Ovary (tissue), 9 donors: ENCODE data around the gene PRMT3. TPM values are rescaled to one million over a fixed set of nuclear protein-coding genes. Genes with fewer than 3 reads are reported as not detected.

ENCODE experiments used
- DNase-seq, 5 donors: peaks; one replicate each; pipeline ENCODE4 v3.0.0-alpha.2; 2019 to 2020
- H3K27ac ChIP-seq, 2 donors: fragments of 200-600 bp; one replicate each; pipeline versions ENCODE4 v1.5.1 to v1.8.0; 2019 to 2022
- H3K27me3 ChIP-seq: fragments of 200-600 bp; one replicate; pipeline ENCODE4 v1.8.0; 2022
- H3K36me3 ChIP-seq: fragments of 200-600 bp; sonication (generic); one replicate; pipeline ENCODE4 v1.5.1; 2019
- H3K4me1 ChIP-seq: one replicate; pipeline ENCODE4 v1.8.1; 2013; ENCODE audit warnings: mild to moderate bottlenecking, moderate library complexity; ENCODE audit not compliant: insufficient read depth
- H3K4me3 ChIP-seq: fragments of 200-600 bp; sonication (generic); one replicate; pipeline ENCODE4 v1.5.1; 2017
- H3K9me3 ChIP-seq, 2 donors: fragments of 200-600 bp in 1 of 2; sonication (generic) in 1 of 2; one replicate each; pipeline versions ENCODE4 v1.5.1 to v1.8.1; 2013 to 2019; ENCODE audit warnings: mild to moderate bottlenecking in 1 of 2, moderate library complexity in 1 of 2
- EP300 ChIP-seq: sonication (generic); formaldehyde crosslinking; IDR thresholded peaks from one replicate; pipeline ENCODE4 v1.6.1; 2017; ENCODE audit warnings: antibody characterized with exemption
- POLR2A ChIP-seq: fragments of 450-650 bp; IDR thresholded peaks from one replicate; pipeline ENCODE4 v1.6.1; 2017; ENCODE audit warnings: antibody characterized with exemption, mild to moderate bottlenecking, moderate library complexity
- WGBS, 3 donors: extraction: QIAGEN DNeasy Blood & Tissue Kit in 1 of 3; methylation state at CpG; one replicate each; pipeline versions ENCODE4 v1.1.5 to v1.1.7; 2013 to 2017; 5-methylcytosine and 5-hydroxymethylcytosine counted together
- intact Hi-C, 4 donors: fragments of 100-400 bp; cut with DNase I; formaldehyde crosslinking; loops; one replicate each; pipeline versions ENCODE4 v1.11.0 to v1.15.1; 2022 to 2023
- polyA plus RNA-seq, 2 donors: library from polyadenylated mRNA; stranded (reverse); fragments of 200-250 nt in 1 of 2; fragments of 350-450 nt in 1 of 2; fragmentation: Illumina TruSeq in 1 of 2; extraction: RNeasy Lipid Tissue Mini Kit (QIAGEN cat#74804) in 1 of 2; gene quantifications; one replicate each; pipeline ENCODE4 v1.2.3, GENCODE V29; 2013 to 2014
- total RNA-seq, 7 donors: library from RNA; depleted of rRNA in 2 of 7; stranded (reverse); fragments of >200 nt in 2 of 7; fragmentation: NEBNext Ultra II Directional in 3 of 7; extraction: Animal tissue kit (Norgen Biotek cat#: 25700) in 3 of 7; gene quantifications; one replicate each; pipeline versions ENCODE4 v1.1.0 to v1.2.4, GENCODE V29; 2016 to 2023
- TF ChIP-seq, protein P1 (sequence below), 3 donors: fragments of 450-650 bp in 2 of 3; fragments of 200-600 bp in 1 of 3; IDR thresholded peaks; one replicate each; pipeline versions ENCODE4 v1.5.1 to v1.8.0; 2016 to 2022; ENCODE audit warnings: antibody characterized with exemption in 3 of 3, mild to moderate bottlenecking in 1 of 3
- donor health status: DM: no; HTN: no; CAD: no; lungs with moderate emphysema.
- donor health status: DM: no; HTN: no; CAD: no.
- donor health status: Bipolar disorder and iron deficiency.
- donor health status: DM: yes; HTN: yes; CAD: no.
- donor health status: DM: no; HTN: no; CAD: no.
- donor health status: DM: yes; HTN: yes; CAD: no.

PRMT3 gene
- total and polyA plus RNA-seq, 9 donors: 8.5 to 21.2 (median 14.8) TPM

DNA sequence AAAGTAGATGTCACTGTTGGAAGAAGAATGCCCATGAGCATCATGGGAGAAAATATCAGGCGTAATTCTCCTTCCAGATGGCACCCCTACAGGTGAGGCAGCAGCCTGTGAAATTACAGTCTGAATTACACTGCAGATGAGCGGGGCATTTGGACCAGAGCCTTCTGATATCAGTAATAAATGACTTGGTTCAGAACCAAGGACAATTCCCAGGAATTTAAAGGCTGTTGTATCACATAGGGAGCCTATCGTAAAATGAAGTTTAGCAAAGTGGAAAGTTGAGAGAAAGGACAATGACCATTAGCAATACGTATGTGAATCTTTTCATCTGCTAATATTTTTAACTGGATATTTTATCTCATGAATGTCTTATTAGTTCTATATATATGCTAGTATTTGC is 61.3 kb downstream of the PRMT3 start:
- Histone ChIP-seq H3K4me3 (no peak overlapping the region), H3K27me3 (no peaks in the 10 kb centered on the region), H3K36me3 (no peaks in the 10 kb centered on the region), H3K27ac (no peak overlapping the region), H3K4me1 (no peaks in the 10 kb centered on the region), H3K9me3 (no peaks in the 10 kb centered on the region)
- TF ChIP-seq POLR2A (no peak), EP300 (no peak)
- TF ChIP-seq, protein P1, sequence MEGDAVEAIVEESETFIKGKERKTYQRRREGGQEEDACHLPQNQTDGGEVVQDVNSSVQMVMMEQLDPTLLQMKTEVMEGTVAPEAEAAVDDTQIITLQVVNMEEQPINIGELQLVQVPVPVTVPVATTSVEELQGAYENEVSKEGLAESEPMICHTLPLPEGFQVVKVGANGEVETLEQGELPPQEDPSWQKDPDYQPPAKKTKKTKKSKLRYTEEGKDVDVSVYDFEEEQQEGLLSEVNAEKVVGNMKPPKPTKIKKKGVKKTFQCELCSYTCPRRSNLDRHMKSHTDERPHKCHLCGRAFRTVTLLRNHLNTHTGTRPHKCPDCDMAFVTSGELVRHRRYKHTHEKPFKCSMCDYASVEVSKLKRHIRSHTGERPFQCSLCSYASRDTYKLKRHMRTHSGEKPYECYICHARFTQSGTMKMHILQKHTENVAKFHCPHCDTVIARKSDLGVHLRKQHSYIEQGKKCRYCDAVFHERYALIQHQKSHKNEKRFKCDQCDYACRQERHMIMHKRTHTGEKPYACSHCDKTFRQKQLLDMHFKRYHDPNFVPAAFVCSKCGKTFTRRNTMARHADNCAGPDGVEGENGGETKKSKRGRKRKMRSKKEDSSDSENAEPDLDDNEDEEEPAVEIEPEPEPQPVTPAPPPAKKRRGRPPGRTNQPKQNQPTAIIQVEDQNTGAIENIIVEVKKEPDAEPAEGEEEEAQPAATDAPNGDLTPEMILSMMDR (IDR thresholded peaks at IDR 0.05): no peak
- no peak for DNase-seq
- WGBS, 3 donors: 89 to 92% (median 89%) methylated on average over 4 of the region's 4 CpGs
- intact Hi-C loops: no loop called here

DNA sequence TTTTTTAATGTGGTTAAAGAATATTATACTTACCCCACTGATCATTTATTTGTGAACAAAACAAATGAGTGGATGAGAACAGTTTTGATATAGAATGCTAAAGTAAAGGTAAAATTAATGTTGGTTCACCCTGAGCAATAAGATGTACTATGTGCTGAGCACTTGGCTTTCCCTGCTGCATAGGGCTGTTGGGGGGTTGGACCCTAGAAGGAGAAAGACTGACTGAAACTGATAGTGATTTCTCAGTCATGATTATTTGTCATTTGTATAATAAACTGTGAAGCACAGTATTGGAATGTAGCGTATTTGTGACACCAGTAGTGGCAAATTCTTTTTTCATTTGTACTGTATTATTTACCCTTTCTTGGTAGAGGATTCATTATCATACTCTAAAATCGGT is 63.3 kb downstream of the PRMT3 start:
- no peak for DNase-seq
- H3K27me3 ChIP-seq: no peaks in the 10 kb centered on the region
- H3K36me3 ChIP-seq: no peaks in the 10 kb centered on the region
- H3K4me1 ChIP-seq: no peaks in the 10 kb centered on the region
- intact Hi-C loops: no loop called here
- H3K9me3 ChIP-seq: no peaks in the 10 kb centered on the region
- 94 to 95% (median 94%) methylated on average over 2 of the region's 2 CpGs for WGBS, 3 donors
- no peak for TF ChIP-seq EP300
- TF ChIP-seq, protein P1 (IDR thresholded peaks at IDR 0.05): no peak
- no peak for TF ChIP-seq POLR2A
- H3K27ac ChIP-seq: no peak overlapping the region
- H3K4me3 ChIP-seq: no peak overlapping the region

DNA sequence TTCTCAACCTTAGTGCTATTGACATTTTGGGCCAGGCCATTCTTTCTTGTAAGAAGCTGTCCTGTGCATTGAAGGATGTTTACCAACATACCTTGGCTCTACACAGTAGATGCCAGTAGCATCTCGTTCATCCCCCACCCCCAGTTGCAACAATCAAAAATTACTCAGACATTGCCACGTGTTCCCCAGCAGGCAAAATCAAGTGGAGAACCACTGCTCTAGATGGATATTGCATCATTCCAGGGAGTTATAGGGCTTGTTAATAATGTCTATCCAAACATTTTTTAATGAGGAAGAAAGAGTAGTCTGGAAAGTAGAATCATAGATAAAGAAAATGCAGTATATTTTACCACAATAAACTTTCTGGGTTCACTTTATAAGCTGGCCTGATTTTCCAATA is 64.1 kb downstream of the PRMT3 start:
- intact Hi-C loops: no loop called here

DNA sequence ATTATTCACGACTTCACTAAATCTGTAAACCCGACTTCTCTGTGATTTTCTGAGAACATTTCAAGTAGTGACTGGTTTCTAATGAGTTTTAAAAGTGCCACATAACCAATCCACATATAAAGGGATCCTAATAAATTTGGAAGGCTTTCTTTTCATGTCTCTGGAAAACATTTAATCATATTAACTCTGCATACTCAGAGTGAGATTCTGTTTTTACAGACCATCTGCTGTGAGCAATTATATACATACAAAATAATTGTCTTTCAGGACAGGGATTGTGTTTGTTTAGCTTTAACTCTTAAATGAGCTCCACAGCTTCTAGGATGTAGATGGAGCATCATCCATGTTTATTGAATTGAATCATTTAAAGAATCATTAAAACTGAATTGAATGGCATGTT is 65.1 kb downstream of the PRMT3 start:
- H3K4me1 ChIP-seq: no peaks in the 10 kb centered on the region
- no peak for DNase-seq
- no peak overlapping the region for H3K4me3 ChIP-seq
- 92 to 98% (median 94%) methylated on average over 2 of the region's 2 CpGs for WGBS, 3 donors
- TF ChIP-seq POLR2A (no peak), EP300 (no peak)
- TF ChIP-seq, protein P1 (IDR thresholded peaks at IDR 0.05): no peak
- no peaks in the 10 kb centered on the region for H3K27me3 ChIP-seq
- H3K27ac ChIP-seq: no peak overlapping the region
- intact Hi-C loops: no loop called here
- no peaks in the 10 kb centered on the region for H3K36me3 ChIP-seq
- H3K9me3 ChIP-seq: no peaks in the 10 kb centered on the region

More for the DNA sequence above, 64.1 kb downstream of the PRMT3 start:
- Histone ChIP-seq H3K27me3 (no peaks in the 10 kb centered on the region), H3K4me3 (no peak overlapping the region), H3K27ac (no peak overlapping the region), H3K36me3 (no peaks in the 10 kb centered on the region), H3K4me1 (no peaks in the 10 kb centered on the region), H3K9me3 (no peaks in the 10 kb centered on the region)
- WGBS, 3 donors: 82 to 90% (median 85%) methylated on average over 2 of the region's 2 CpGs
- DNase-seq: no peak
- TF ChIP-seq, protein P1 (IDR thresholded peaks at IDR 0.05): no peak
- no peak for TF ChIP-seq EP300
